Right lobe of liver (tissue), 6 donors: ENCODE measurements around the gene DKC1. TPM values are rescaled to one million over a fixed set of nuclear protein-coding genes. Genes with fewer than 3 reads are reported as not detected.
"Not testable (repeated sequence)": the region's sequence is repeated elsewhere in the genome, so short reads cannot be mapped to it uniquely, and the experiment has no call there.

ENCODE experiments used
- ATAC-seq, 4 donors: fragments of 200-7000 bp; cut with Tn5 transposase; one replicate each; pipeline ENCODE4 v1.9.1; 2020; ENCODE audit warnings: mild to moderate bottlenecking in 4 of 4, moderate library complexity in 4 of 4
- DNase-seq, 3 donors: peaks; one replicate each; pipeline ENCODE4 v3.0.0-alpha.2; 2020
- H3K27ac ChIP-seq, 3 donors: fragments of 200-600 bp; one replicate each; pipeline ENCODE4 v1.8.0; 2022
- H3K27me3 ChIP-seq, 2 donors: fragments of 200-600 bp; one replicate each; pipeline ENCODE4 v1.8.0; 2022
- H3K36me3 ChIP-seq, 4 donors: fragments of 200-600 bp; sonication (generic) in 1 of 4; one replicate each; pipeline versions ENCODE4 v1.5.1 to v1.8.0; 2017 to 2022; ENCODE audit warnings: control low read depth in 1 of 4
- H3K4me1 ChIP-seq, 4 donors: fragments of 200-600 bp; sonication (generic) in 1 of 4; one replicate each; pipeline versions ENCODE4 v1.5.1 to v1.8.0; 2017 to 2022; ENCODE audit warnings: control low read depth in 1 of 4
- H3K4me3 ChIP-seq, 3 donors: fragments of 200-600 bp; one replicate each; pipeline ENCODE4 v1.8.0; 2022
- H3K9me3 ChIP-seq, 4 donors: fragments of 200-600 bp; sonication (generic) in 1 of 4; one replicate each; pipeline versions ENCODE4 v1.5.1 to v1.8.0; 2017 to 2022; ENCODE audit warnings: control low read depth in 1 of 4
- POLR2A ChIP-seq: fragments of 450-650 bp; IDR thresholded peaks from one replicate; pipeline ENCODE4 v1.6.1; 2017; ENCODE audit warnings: antibody characterized with exemption, mild to moderate bottlenecking
- WGBS: methylation state at CpG from one replicate; pipeline ENCODE4 v1.1.6; 2018; ENCODE audit warnings: low coverage, low lambda C conversion rate; ENCODE audit not compliant: insufficient coverage; ENCODE audit errors: missing lambda C conversion rate; 5-methylcytosine and 5-hydroxymethylcytosine counted together
- intact Hi-C, 2 donors: fragments of 100-400 bp; cut with DNase I; formaldehyde crosslinking; loops; one replicate each; pipeline versions ENCODE4 v1.11.2 to v1.14.1; 2022
- total RNA-seq, 6 experiments: library from RNA; depleted of rRNA in 2 of 6; stranded (reverse); fragments of >200 nt in 2 of 6; fragmentation: NEBNext Ultra II Directional in 3 of 6; extraction: Animal tissue kit (Norgen Biotek cat#: 25700) in 3 of 6; gene quantifications; one replicate each; pipeline versions ENCODE4 v1.1.0 to v1.2.4, GENCODE V29; 2016 to 2023
- TF ChIP-seq, protein P1 (sequence below), 4 donors: fragments of 200-600 bp in 3 of 4; fragments of 450-650 bp in 1 of 4; IDR thresholded peaks; one replicate each; pipeline versions ENCODE4 v1.5.1 to v1.8.0; 2016 to 2022; ENCODE audit warnings: antibody characterized with exemption in 4 of 4, mild to moderate bottlenecking in 2 of 4
- donor health status: DM: no; HTN: yes; CAD: no.
- donor health status: DM: no; HTN: no; CAD: no.
- donor health status: DM: no; HTN: no; CAD: no.
- donor health status: DM: no; HTN: yes; CAD: no.
- donor health status: DM: no; HTN: yes; CAD: no.

The DKC1 gene
- total RNA-seq, 6 experiments from 2014 or later, result 9.7 to 21.2 (median 17.7) TPM

DNA sequence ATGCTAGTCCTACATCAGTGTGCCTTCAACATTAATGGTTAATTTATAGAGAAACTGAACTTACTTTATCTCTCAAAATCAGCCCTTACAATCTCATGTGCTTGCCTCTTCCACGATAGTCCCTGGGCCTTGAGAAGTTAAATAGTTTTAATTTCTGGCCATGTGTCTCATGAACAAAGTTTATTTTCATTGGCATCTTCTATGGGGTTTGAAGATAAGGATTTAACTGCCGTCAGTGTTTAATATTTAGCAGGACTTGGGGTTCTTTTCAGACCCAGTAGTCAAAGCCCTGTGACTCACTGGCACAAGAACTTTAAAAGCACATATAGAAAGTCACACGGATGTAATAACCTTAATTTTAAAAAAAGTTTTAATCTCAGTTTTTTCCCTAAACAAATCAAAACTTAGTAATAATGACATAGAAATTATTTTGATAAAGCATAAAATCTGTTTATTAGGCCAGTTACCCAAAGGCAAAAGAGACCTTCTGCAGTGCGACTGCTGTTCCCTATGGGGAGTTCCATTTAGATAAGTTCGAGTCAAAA, 52.7 kb downstream of the DKC1 start:
- Histone ChIP-seq H3K4me3 (no peak overlapping the region), H3K9me3 (no peaks in the 10 kb centered on the region), H3K4me1 (no peaks in the 10 kb centered on the region), H3K27me3 (no peaks in the 10 kb centered on the region), H3K27ac (no peak overlapping the region), H3K36me3 (no peaks in the 10 kb centered on the region)
- WGBS, result 36% methylated on average over 5 of the region's 5 CpGs
- DNase-seq (no peak), ATAC-seq (peak in 2 of 4 donors; percentile 27 to 39)
- no peak for TF ChIP-seq POLR2A
- TF ChIP-seq, protein P1, sequence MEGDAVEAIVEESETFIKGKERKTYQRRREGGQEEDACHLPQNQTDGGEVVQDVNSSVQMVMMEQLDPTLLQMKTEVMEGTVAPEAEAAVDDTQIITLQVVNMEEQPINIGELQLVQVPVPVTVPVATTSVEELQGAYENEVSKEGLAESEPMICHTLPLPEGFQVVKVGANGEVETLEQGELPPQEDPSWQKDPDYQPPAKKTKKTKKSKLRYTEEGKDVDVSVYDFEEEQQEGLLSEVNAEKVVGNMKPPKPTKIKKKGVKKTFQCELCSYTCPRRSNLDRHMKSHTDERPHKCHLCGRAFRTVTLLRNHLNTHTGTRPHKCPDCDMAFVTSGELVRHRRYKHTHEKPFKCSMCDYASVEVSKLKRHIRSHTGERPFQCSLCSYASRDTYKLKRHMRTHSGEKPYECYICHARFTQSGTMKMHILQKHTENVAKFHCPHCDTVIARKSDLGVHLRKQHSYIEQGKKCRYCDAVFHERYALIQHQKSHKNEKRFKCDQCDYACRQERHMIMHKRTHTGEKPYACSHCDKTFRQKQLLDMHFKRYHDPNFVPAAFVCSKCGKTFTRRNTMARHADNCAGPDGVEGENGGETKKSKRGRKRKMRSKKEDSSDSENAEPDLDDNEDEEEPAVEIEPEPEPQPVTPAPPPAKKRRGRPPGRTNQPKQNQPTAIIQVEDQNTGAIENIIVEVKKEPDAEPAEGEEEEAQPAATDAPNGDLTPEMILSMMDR (IDR thresholded peaks at IDR 0.05), result no peak
- intact Hi-C loops, result no loop called here

DNA sequence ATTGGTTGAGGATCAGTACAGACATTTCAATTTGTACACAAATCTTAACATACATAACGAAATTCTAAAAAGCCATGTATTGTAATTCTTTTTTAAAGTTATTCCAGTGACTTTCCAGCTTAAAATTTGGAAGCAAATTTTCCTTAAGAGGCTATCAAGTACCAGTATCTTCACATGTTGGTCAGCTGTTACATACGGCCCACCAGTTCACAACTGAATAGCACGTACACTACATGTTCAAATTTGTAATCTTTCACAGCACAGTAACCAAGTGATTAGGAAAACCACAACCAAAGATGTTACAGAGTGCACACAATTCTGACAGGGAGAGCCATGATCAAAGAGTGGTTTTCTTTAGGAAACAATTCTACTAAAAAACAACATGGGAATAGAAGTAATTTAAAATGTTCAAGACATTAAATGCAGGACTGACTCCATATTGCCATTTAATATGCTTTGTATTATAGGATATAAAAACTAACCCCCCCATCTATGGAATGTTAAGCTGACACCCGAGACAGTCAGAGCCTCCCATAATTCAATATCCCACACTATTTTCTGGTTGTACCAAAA, 53.7 kb downstream of the DKC1 start:
- H3K4me3 ChIP-seq, H3K9me3 ChIP-seq, H3K27me3 ChIP-seq, H3K27ac ChIP-seq, ATAC-seq, H3K36me3 ChIP-seq, H3K4me1 ChIP-seq, DNase-seq, intact Hi-C loops: not testable (repeated sequence)
- 54% methylated on average over 4 of the region's 4 CpGs for WGBS

- 80% methylated on average over 11 of the region's 19 CpGs for WGBS
- ATAC-seq, H3K4me1 ChIP-seq, H3K4me3 ChIP-seq, intact Hi-C loops, H3K36me3 ChIP-seq, H3K27me3 ChIP-seq, H3K9me3 ChIP-seq, DNase-seq, H3K27ac ChIP-seq: not testable (repeated sequence)
Observed at GRCh38 chrX:154817048-154817618, 54.5 kb downstream of the DKC1 start.

- TF ChIP-seq, protein P1 (IDR thresholded peaks at IDR 0.05), result no peak
- no peak for TF ChIP-seq POLR2A
- Histone ChIP-seq H3K9me3 (no peaks in the 10 kb centered on the region), H3K4me1 (no peaks in the 10 kb centered on the region), H3K27ac (no peak overlapping the region), H3K36me3 (no peaks in the 10 kb centered on the region), H3K27me3 (no peaks in the 10 kb centered on the region), H3K4me3 (no peak overlapping the region)
- WGBS, result 68% methylated on average over 8 of the region's 11 CpGs
- DNase-seq (no peak), ATAC-seq (no peak)
- intact Hi-C loops, result no loop called here
Observed at GRCh38 chrX:154818916-154819770, 56.5 kb downstream of the DKC1 start.

- 63% methylated on average over 6 of the region's 7 CpGs for WGBS
Observed at GRCh38 chrX:154819771-154820341, 57.2 kb downstream of the DKC1 start.

More at GRCh38 chrX:154819771-154820341, 57.2 kb downstream of the DKC1 start:
- ATAC-seq, result no peak
- DNase-seq, result no peak
- TF ChIP-seq, protein P1 (IDR thresholded peaks at IDR 0.05), result no peak
- no peak for TF ChIP-seq POLR2A
- H3K9me3 ChIP-seq, result no peaks in the 10 kb centered on the region
- H3K4me3 ChIP-seq, result no peak overlapping the region
- no peaks in the 10 kb centered on the region for H3K4me1 ChIP-seq
- H3K27me3 ChIP-seq, result no peaks in the 10 kb centered on the region
- intact Hi-C loops, result no loop called here
- no peaks in the 10 kb centered on the region for H3K36me3 ChIP-seq
- no peak overlapping the region for H3K27ac ChIP-seq
